ENCODE results near the gene RIT2. TPM values are rescaled to one million over a fixed set of nuclear protein-coding genes. Genes with fewer than 3 reads are reported as not detected.

RIT2 gene
- total RNA-seq, 1 experiment from 2014 or later = not detected

GRCh38 chr18:42925036-42925435, 190.4 kb downstream of the RIT2 start:
- Mint-ChIP-seq H3K27me3 (ENCODE audit: unreplicated experiment) (no peaks in the 10 kb centered on the region), H3K4me1 (ENCODE audit: low read depth, unreplicated experiment) (no peaks in the 10 kb centered on the region), H3K4me3 (ENCODE audit: low read depth, unreplicated experiment) (no peak overlapping the region), H3K9me3 (ENCODE audit: low read depth, unreplicated experiment) (no peaks in the 10 kb centered on the region), H3K27ac (ENCODE audit: unreplicated experiment) (no peak overlapping the region), H3K36me3 (ENCODE audit: insufficient read depth, unreplicated experiment) (no peaks in the 10 kb centered on the region)
- CTCF ChIA-PET = no interaction called here
- intact Hi-C loops (cut with micrococcal nuclease; ENCODE audit: unreplicated experiment) = no loop called here
- DNase-seq = no peak
- no TSS peak for BruUV-seq (replicated peaks)
- no peak for TF ChIP-seq CTCF (IDR thresholded peaks at IDR 0.05; ENCODE audit: unreplicated experiment)

- H3K9me3 Mint-ChIP-seq (ENCODE audit: low read depth, unreplicated experiment) = no peaks in the 10 kb centered on the region
- H3K27ac Mint-ChIP-seq (ENCODE audit: unreplicated experiment) = no peak overlapping the region
- DNase-seq = no peak
- BruUV-seq (replicated peaks) = no TSS peak
- no peaks in the 10 kb centered on the region for H3K4me1 Mint-ChIP-seq (ENCODE audit: low read depth, unreplicated experiment)
- CTCF ChIA-PET = no interaction called here
- TF ChIP-seq CTCF (IDR thresholded peaks at IDR 0.05; ENCODE audit: unreplicated experiment) = no peak
- intact Hi-C loops (cut with micrococcal nuclease; ENCODE audit: unreplicated experiment) = no loop called here
- no peak overlapping the region for H3K4me3 Mint-ChIP-seq (ENCODE audit: low read depth, unreplicated experiment)
- no peaks in the 10 kb centered on the region for H3K27me3 Mint-ChIP-seq (ENCODE audit: unreplicated experiment)
- no peaks in the 10 kb centered on the region for H3K36me3 Mint-ChIP-seq (ENCODE audit: insufficient read depth, unreplicated experiment)
These were observed 193.1 kb downstream of the RIT2 start for GRCh38 chr18:42922363-42922762.

GRCh38 chr18:42921226-42921737, 194.2 kb downstream of the RIT2 start:
- CTCF ChIA-PET = interaction anchor here (0.7 kb wide), 1 partner anchor 61 kb away, joined by 5 read pairs; no protein-coding TSS in a partner anchor
- Mint-ChIP-seq H3K4me3 (ENCODE audit: low read depth, unreplicated experiment) (no peak overlapping the region), H3K36me3 (ENCODE audit: insufficient read depth, unreplicated experiment) (no peaks in the 10 kb centered on the region), H3K27me3 (ENCODE audit: unreplicated experiment) (no peaks in the 10 kb centered on the region), H3K27ac (ENCODE audit: unreplicated experiment) (no peak overlapping the region), H3K9me3 (ENCODE audit: low read depth, unreplicated experiment) (no peaks in the 10 kb centered on the region), H3K4me1 (ENCODE audit: low read depth, unreplicated experiment) (no peaks in the 10 kb centered on the region)
- TF ChIP-seq CTCF (IDR thresholded peaks at IDR 0.05; ENCODE audit: unreplicated experiment) = no peak
- intact Hi-C loops (cut with micrococcal nuclease; ENCODE audit: unreplicated experiment) = no loop called here
- no TSS peak for BruUV-seq (replicated peaks)
- no peak for DNase-seq

GRCh38 chr18:42920621-42921020, 194.9 kb downstream of the RIT2 start:
- TF ChIP-seq CTCF (IDR thresholded peaks at IDR 0.05; ENCODE audit: unreplicated experiment) = no peak
- no peak for DNase-seq
- intact Hi-C loops (cut with micrococcal nuclease; ENCODE audit: unreplicated experiment) = no loop called here
- H3K27me3 Mint-ChIP-seq (ENCODE audit: unreplicated experiment) = no peaks in the 10 kb centered on the region
- H3K9me3 Mint-ChIP-seq (ENCODE audit: low read depth, unreplicated experiment) = no peaks in the 10 kb centered on the region
- H3K4me3 Mint-ChIP-seq (ENCODE audit: low read depth, unreplicated experiment) = no peak overlapping the region
- no peaks in the 10 kb centered on the region for H3K36me3 Mint-ChIP-seq (ENCODE audit: insufficient read depth, unreplicated experiment)
- H3K27ac Mint-ChIP-seq (ENCODE audit: unreplicated experiment) = no peak overlapping the region
- H3K4me1 Mint-ChIP-seq (ENCODE audit: low read depth, unreplicated experiment) = no peaks in the 10 kb centered on the region
- CTCF ChIA-PET = interaction anchor here (0.7 kb wide), 2 partner anchors 61 to 178 kb away, joined by 3 to 5 read pairs; no protein-coding TSS in a partner anchor
- BruUV-seq (replicated peaks) = no TSS peak
